ENCODE results near the gene ACMSD.
"Not testable (repeated sequence)": the region's sequence is repeated elsewhere in the genome, so short reads cannot be mapped to it uniquely, and the experiment has no call there.

ACMSD gene

GRCh38 chr2:134855709-134856108, 17.3 kb downstream of the ACMSD start:
- no peak for DNase-seq

GRCh38 chr2:134858245-134858644, 19.8 kb downstream of the ACMSD start:
- DNase-seq: no peak

GRCh38 chr2:134861173-134861572, 22.8 kb downstream of the ACMSD start:
- no peak for DNase-seq

- no peak for DNase-seq
These were observed 23.7 kb downstream of the ACMSD start for GRCh38 chr2:134862069-134862468.

- DNase-seq: no peak
These were observed 24.3 kb downstream of the ACMSD start for GRCh38 chr2:134862674-134863073.

GRCh38 chr2:134863446-134863845, 25.0 kb downstream of the ACMSD start:
- no peak for DNase-seq

GRCh38 chr2:134865067-134865787, 26.8 kb downstream of the ACMSD start:
- DNase-seq: no peak

- DNase-seq: no peak
These were observed 28.2 kb downstream of the ACMSD start for GRCh38 chr2:134866498-134867099.

- no peak for DNase-seq
These were observed 31.7 kb downstream of the ACMSD start for GRCh38 chr2:134869946-134870736.

- DNase-seq: no peak
These were observed 34.7 kb downstream of the ACMSD start for GRCh38 chr2:134873152-134873551.

GRCh38 chr2:134875309-134875708, 36.9 kb downstream of the ACMSD start:
- DNase-seq: no peak

- DNase-seq: no peak
These were observed 44.4 kb downstream of the ACMSD start for GRCh38 chr2:134882773-134883172.

- no peak for DNase-seq
These were observed 45.3 kb downstream of the ACMSD start for GRCh38 chr2:134883552-134884293.

- no peak for DNase-seq
These were observed 46.0 kb downstream of the ACMSD start for GRCh38 chr2:134884435-134884834.

- no peak for DNase-seq
These were observed 54.0 kb downstream of the ACMSD start for GRCh38 chr2:134892282-134893035.

- no peak for DNase-seq
These were observed 59.5 kb downstream of the ACMSD start for GRCh38 chr2:134897932-134898331.

GRCh38 chr2:134899204-134899603, 60.8 kb downstream of the ACMSD start:
- DNase-seq: no peak

- no peak for DNase-seq
These were observed 61.7 kb downstream of the ACMSD start for GRCh38 chr2:134900151-134900550.

- DNase-seq: not testable (repeated sequence)
These were observed 65.3 kb downstream of the ACMSD start for GRCh38 chr2:134903701-134904100.

- no peak for DNase-seq
These were observed 66.8 kb downstream of the ACMSD start for GRCh38 chr2:134905168-134905567.

- DNase-seq: no peak
These were observed 68.3 kb downstream of the ACMSD start for GRCh38 chr2:134906726-134907125.

GRCh38 chr2:134907441-134908116, 69.2 kb downstream of the ACMSD start:
- DNase-seq: not testable (repeated sequence)

Data from activated CD4-positive, alpha-beta T cell treated with anti-CD3 and anti-CD28 coated beads for 4 hours (primary cell).